Activated CD4-positive, alpha-beta memory T cell treated with anti-CD3 and anti-CD28 coated beads, Interleukin-2, amount 10 ng/mL, durations not matched to agents 7 days and 5 days (primary cell): ENCODE data around the gene DCAF17. TPM values are rescaled to one million over a fixed set of nuclear protein-coding genes. Genes with fewer than 3 reads are reported as not detected.
"Not testable (repeated sequence)": the region's sequence is repeated elsewhere in the genome, so short reads cannot be mapped to it uniquely, and the experiment has no call there.

ENCODE experiments used
- CTCF ChIA-PET: fragments of 350-600 bp; sonication (Branson Sonifier 250); formaldehyde crosslinking; loops from one replicate; lab custom pipeline; 2021; ENCODE audit warnings: antibody characterized with exemption, inconsistent platforms; lab: Charles Lee
- POLR2A ChIA-PET: fragments of 350-600 bp; sonication (Branson Sonifier 250); formaldehyde crosslinking; loops from one replicate; lab custom pipeline; 2021; ENCODE audit warnings: antibody characterized with exemption; lab: Charles Lee
- DNase-seq: peaks from one replicate; pipeline ENCODE4 v3.0.0-alpha.2; 2020
- H3K27ac Mint-ChIP-seq: one replicate; pipeline ENCODE4 v1.8.0; 2021; ENCODE audit warnings: mild to moderate bottlenecking, mixed read lengths
- H3K27me3 Mint-ChIP-seq: one replicate; pipeline ENCODE4 v1.8.0; 2021; ENCODE audit warnings: mixed read lengths
- H3K36me3 Mint-ChIP-seq: one replicate; pipeline ENCODE4 v1.8.0; 2021; ENCODE audit warnings: low read depth, mixed read lengths
- H3K4me1 Mint-ChIP-seq: one replicate; pipeline ENCODE4 v1.8.0; 2021; ENCODE audit warnings: mixed read lengths
- H3K4me3 Mint-ChIP-seq: one replicate; pipeline ENCODE4 v1.8.0; 2021; ENCODE audit warnings: mild to moderate bottlenecking, mixed read lengths
- H3K9me3 Mint-ChIP-seq: one replicate; pipeline ENCODE4 v1.8.0; 2021; ENCODE audit warnings: mixed read lengths
- total RNA-seq, 2 experiments: library from RNA; stranded (reverse); gene quantifications; one replicate each; pipeline ENCODE4 v1.2.3, GENCODE V29; 2021

DCAF17 gene
- total RNA-seq, 2 experiments from 2014 or later = 12.8 to 14.8 TPM

DNA sequence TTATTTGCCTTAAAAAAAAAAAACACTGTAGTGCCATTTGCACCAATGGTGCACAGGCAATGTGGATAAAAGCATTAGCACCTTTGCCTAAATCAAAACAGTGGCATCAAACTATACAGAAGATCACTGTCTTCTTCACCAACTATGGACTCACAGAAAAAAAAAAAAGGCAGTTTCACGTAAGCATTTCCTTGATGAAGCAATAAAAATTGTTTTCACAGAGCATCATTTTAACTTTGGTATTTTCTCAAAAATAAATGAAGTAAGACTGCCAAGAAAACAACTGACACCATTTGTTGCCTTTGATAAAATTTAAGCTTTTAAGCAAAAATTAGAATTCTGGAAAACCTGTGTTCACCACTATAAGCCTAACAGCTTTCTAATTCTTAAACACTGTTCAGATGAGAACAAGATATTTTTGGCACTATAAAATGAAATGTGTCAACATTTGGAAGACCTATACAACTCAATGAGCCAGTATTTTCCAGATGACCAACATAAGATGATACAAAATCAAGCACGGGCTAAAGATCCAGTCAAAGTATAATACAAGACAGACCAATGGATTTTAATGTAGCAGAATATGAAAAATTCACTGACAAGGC is 21.4 kb upstream of the DCAF17 start:
- Mint-ChIP-seq H3K4me1 (peaks cover 12% of the 10 kb centered on the region), H3K4me3 (no peak overlapping the region), H3K27me3 (no peaks in the 10 kb centered on the region), H3K36me3 (peaks cover 2% of the 10 kb centered on the region), H3K27ac (no peak overlapping the region), H3K9me3 (no peaks in the 10 kb centered on the region)
- ChIA-PET POLR2A (no interaction called here), CTCF (interaction anchor here (0.7 kb wide), 1 partner anchor 1225 kb away, joined by 3 read pairs; no protein-coding TSS in a partner anchor)
- no peak for DNase-seq

DNA sequence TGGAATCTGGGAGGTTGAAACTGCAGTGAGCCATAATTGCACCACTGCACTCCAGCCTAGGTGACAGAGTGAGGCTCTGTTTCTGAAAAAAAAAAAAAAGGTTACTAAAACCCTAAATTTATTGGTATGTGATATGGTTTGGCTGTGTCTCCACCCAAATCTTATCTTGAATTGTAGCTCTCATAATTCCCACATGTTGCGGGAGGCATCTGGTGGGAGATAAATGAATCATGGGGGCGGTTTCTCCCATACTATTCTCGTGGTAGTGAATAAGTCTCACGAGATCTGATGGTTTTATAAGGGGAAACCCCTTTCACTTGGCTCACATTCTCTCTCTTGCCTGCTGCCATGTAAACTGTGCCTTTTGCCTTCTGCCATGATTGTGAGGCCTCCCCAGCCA is 19.4 kb upstream of the DCAF17 start:
- H3K27ac Mint-ChIP-seq, H3K27me3 Mint-ChIP-seq, H3K36me3 Mint-ChIP-seq, H3K9me3 Mint-ChIP-seq, H3K4me3 Mint-ChIP-seq, POLR2A ChIA-PET, DNase-seq: not testable (repeated sequence)
- CTCF ChIA-PET = interaction anchor here (0.7 to 2.9 kb wide), 3 partner anchors 163 to 485 kb away, joined by 3 to 20 read pairs (median 3); partner anchors contain the start of gene GORASP2
- peaks cover 12% of the 10 kb centered on the region for H3K4me1 Mint-ChIP-seq

DNA sequence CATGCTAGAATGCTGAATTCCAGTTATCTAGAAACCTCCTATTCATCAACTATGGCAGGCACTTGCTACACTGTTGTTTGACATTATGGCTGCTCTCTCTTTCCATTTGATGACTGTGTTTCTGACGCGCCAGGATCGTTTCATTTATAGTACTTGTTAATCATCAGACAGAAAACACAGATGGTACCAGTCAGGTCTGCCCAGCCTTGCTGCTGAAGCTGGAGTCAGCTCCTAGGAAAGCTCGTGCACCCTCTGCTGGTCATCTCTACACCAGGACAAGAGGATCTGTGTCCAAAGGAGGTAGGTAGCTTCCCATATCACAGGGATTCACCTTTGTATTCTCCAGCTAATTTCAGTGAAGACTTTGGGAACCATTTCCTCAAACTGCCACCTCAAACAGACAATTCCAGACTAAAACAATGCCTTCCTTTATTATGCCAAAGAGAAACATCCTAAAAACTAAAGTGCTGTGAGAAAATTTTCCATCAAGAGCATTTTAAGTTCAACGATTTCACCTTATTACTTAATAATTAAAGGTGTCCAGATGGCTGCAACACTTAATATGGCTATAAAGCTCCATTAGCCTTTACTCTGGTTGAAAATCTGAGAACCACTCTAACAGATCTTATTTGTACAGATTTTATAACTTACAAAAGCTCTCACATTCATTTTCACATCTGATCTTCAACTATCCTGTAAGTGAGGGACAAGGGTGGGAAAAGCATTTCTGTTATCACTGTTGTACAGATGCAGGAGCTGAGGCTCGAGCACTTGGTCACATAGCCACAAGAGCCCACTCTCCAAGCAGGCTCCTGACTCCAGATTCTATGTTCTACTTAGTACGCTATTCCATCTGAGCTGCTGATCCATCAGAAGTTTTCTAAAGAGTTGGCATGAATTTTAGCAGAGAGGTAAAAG is 17.8 kb upstream of the DCAF17 start:
- ChIA-PET CTCF (interaction anchor here (0.7 to 2.9 kb wide), 22 partner anchors 9 to 489 kb away, joined by 3 to 49 read pairs (median 4); partner anchors contain the start of genes DCAF17, GORASP2, METTL8 and TLK1), POLR2A (interaction anchor here (1.4 to 1.6 kb wide), 6 partner anchors 18 to 487 kb away, joined by 3 to 13 read pairs (median 6); partner anchors contain the start of genes DCAF17, GORASP2 and METTL8)
- no peak overlapping the region for H3K4me3 Mint-ChIP-seq
- H3K9me3 Mint-ChIP-seq = no peaks in the 10 kb centered on the region
- peaks cover 15% of the 10 kb centered on the region for H3K4me1 Mint-ChIP-seq
- H3K27me3 Mint-ChIP-seq = no peaks in the 10 kb centered on the region
- peak; percentile 81 for DNase-seq
- H3K27ac Mint-ChIP-seq = no peak overlapping the region
- peaks cover 6% of the 10 kb centered on the region for H3K36me3 Mint-ChIP-seq

DNA sequence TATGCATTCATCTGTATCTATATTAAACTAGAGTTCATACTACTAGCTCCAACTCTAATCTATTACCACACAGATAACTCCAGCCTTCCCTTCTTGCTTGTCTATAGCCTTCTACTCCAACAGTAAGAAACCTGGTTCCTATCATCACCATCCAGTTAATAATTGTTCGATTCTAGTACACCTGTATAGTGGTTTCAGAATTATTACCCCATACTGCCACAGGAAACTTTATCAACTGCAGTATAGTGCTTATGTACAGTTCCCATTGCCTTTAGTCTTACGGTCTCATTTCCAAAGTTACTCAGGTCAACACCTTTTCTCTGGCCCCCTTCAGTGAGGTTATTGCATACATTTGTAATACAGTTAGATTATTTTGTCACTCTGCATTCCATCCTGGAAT is 14.7 kb upstream of the DCAF17 start:
- ChIA-PET CTCF (interaction anchor here (1.7 kb wide), 1 partner anchor 446 kb away, joined by 4 read pairs; no protein-coding TSS in a partner anchor), POLR2A (no interaction called here)
- no peak overlapping the region for H3K4me3 Mint-ChIP-seq
- no peaks in the 10 kb centered on the region for H3K27me3 Mint-ChIP-seq
- peaks cover 19% of the 10 kb centered on the region for H3K9me3 Mint-ChIP-seq
- H3K4me1 Mint-ChIP-seq = peaks cover 15% of the 10 kb centered on the region
- DNase-seq = no peak
- peaks cover 23% of the 10 kb centered on the region for H3K36me3 Mint-ChIP-seq
- H3K27ac Mint-ChIP-seq = no peak overlapping the region

DNA sequence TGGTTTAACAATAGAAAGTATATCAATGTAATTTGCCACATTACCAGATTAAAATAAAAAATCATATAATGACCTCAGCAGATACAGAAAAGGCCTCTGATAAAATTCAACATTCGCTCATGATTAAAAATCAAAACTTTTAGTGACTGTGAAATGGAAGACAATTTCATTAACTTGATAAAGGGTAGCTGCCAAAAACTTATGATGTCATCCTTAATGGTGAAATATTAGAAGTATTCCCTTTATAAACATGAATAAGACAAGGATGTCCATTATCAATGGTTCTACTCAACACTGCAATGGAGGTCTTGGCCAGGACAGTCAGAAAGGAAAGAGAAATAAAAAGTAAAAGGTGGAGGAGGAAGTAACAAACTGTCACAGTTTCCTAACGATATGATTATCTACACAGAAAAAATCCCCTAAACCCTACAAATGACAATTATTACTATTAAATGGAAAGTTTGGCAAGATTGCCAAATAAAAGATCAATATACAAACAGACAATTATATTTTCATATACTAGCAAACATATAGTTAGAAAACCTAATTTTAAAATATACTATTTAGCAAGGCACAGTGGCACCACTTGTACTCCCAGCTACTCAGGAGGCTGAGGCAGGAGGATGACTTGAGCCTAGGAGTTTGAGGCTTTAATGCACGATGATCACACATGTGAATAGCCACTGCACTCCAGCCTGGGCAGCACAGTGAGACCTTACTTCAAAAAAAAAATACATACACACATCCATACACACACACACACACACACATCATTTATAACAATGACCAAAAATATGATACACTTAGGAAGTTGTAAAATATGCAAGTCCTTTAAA is 13.1 kb upstream of the DCAF17 start:
- DNase-seq = no peak
- H3K4me1 Mint-ChIP-seq = peaks cover 12% of the 10 kb centered on the region
- H3K36me3 Mint-ChIP-seq = peaks cover 36% of the 10 kb centered on the region
- no peaks in the 10 kb centered on the region for H3K27me3 Mint-ChIP-seq
- no peak overlapping the region for H3K27ac Mint-ChIP-seq
- H3K4me3 Mint-ChIP-seq = no peak overlapping the region
- ChIA-PET POLR2A (interaction anchor here (1.0 kb wide), 1 partner anchor 13 kb away, joined by 5 read pairs; the partner anchor contains the start of genes DCAF17 and METTL8), CTCF (no interaction called here)
- peaks cover 33% of the 10 kb centered on the region for H3K9me3 Mint-ChIP-seq

DNA sequence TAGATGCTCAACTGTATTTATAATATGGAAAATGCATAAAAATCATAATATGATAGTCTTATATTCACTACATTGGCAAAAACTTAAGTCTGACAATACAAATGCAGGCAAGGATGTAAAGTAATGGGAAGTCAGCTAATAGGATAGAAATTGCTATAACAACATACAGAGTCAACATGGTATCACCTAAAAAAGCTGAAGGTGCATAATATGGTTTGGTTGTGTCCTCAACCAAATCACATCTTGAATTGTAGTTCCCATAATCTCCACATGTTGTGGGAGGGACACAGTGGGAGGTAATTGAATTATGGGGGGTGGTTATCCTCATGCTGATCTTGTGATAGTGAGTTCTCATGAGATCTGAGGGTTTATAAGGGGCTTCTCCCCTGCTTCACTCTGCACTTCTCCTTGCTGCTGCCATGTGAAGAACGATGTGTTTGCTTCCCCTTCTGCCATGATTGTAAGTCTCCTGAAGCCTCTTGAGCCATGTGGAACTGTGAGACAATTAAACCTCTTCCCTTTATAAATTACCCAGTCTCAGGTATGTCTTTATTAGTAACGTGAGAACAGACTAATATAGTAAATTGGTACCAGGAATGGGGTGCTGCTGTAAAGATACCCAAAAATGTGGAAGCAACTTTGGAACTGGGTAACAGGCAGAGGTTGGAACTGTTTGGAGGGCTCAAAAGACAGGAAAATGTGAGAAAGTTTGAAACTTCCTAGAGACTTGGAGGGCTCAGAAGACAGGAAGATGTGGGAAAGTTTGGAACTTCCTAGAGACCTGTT is 11.1 kb upstream of the DCAF17 start:
- H3K4me3 Mint-ChIP-seq, H3K27ac Mint-ChIP-seq, H3K27me3 Mint-ChIP-seq, POLR2A ChIA-PET, CTCF ChIA-PET, DNase-seq: not testable (repeated sequence)
- Mint-ChIP-seq H3K4me1 (peaks cover 10% of the 10 kb centered on the region), H3K36me3 (peaks cover 44% of the 10 kb centered on the region), H3K9me3 (peaks cover 36% of the 10 kb centered on the region)

DNA sequence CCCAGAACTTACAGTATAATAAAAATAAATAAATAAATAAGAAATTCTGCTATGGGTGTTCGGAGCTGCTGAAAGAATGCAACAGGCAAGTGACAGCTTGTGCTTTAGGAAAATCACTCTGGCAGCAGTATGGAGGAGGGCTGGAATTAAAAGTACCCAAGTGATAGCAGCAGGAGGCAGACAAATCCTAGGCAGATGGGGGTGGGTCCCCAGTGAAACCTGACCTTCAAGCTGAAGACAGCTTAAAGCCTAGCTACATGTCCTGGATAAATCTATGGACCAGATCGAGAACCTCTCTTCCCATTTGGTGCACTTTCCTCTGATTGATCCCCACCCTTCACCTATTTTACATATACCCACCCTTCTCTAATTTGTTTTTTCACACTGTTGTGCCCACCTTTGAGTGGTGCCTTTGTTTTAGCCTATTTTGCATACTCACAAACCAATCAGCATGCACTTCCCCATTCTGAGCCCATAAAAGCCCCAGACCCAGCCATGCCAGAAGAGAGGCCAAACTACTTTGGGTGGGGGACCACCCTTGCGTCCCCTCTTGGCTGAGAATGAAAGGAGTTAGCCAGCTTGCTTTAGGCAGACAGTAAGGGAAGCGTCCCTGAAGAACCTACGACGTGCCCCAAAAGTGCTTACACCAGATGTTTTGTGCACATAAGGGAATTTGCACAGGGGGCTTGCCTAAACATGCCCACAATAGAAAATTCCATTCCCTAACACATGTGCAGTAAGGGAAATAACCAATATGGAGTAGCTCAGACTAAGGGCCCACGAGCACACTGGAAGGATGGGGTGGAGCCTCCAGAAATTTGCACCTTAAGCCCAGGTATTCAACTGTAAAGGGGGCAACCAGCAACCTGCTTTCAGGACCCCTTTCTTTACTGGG is 3.3 kb upstream of the DCAF17 start:
- Mint-ChIP-seq H3K27me3 (no peaks in the 10 kb centered on the region), H3K36me3 (peaks cover 27% of the 10 kb centered on the region), H3K4me3 (no peak overlapping the region), H3K27ac (no peak overlapping the region), H3K4me1 (peaks cover 30% of the 10 kb centered on the region), H3K9me3 (peaks cover 15% of the 10 kb centered on the region)
- no peak for DNase-seq
- POLR2A ChIA-PET = interaction anchor here (1.0 kb wide), 1 partner anchor 502 kb away, joined by 4 read pairs; the partner anchor contains the start of gene GORASP2
- CTCF ChIA-PET = interaction anchor here (1.2 kb wide), 1 partner anchor 502 kb away, joined by 4 read pairs; the partner anchor contains the start of gene GORASP2

DNA sequence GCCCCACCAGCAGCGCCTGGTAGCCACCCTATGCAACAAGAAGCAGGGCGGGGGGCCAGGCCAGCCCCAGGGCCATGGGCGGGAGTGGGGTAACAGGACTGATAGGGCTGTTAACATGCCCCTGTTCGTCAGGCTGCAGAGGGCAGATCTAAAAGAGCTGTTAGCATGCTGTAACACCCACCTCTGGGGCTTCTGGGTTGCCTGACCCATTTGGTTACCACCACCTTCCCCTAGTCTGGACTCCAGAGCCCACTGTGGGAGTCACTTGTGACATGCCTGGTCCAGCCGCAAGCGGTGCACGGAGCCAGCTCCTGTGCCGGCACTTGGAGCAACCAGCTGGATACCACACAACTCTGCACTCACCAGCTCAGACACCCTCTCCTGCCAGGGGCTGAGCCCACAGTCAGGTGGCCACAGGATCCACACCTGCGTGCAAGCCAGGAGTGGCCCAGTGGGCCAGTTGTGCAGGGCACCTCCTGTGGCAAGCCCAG is 2.3 kb upstream of the DCAF17 start:
- H3K27ac Mint-ChIP-seq = no peak overlapping the region
- H3K36me3 Mint-ChIP-seq = peaks cover 30% of the 10 kb centered on the region
- H3K27me3 Mint-ChIP-seq = no peaks in the 10 kb centered on the region
- DNase-seq = no peak
- H3K9me3 Mint-ChIP-seq = peaks cover 14% of the 10 kb centered on the region
- no peak overlapping the region for H3K4me3 Mint-ChIP-seq
- POLR2A ChIA-PET = interaction anchor here (1.0 to 3.7 kb wide), 3 partner anchors 269 to 503 kb away, joined by 4 to 32 read pairs (median 12); partner anchors contain the start of gene GORASP2
- H3K4me1 Mint-ChIP-seq = peaks cover 31% of the 10 kb centered on the region
- CTCF ChIA-PET = interaction anchor here (0.7 to 1.6 kb wide), 3 partner anchors 10 to 503 kb away, joined by 3 to 4 read pairs (median 3); partner anchors contain the start of gene GORASP2

DNA sequence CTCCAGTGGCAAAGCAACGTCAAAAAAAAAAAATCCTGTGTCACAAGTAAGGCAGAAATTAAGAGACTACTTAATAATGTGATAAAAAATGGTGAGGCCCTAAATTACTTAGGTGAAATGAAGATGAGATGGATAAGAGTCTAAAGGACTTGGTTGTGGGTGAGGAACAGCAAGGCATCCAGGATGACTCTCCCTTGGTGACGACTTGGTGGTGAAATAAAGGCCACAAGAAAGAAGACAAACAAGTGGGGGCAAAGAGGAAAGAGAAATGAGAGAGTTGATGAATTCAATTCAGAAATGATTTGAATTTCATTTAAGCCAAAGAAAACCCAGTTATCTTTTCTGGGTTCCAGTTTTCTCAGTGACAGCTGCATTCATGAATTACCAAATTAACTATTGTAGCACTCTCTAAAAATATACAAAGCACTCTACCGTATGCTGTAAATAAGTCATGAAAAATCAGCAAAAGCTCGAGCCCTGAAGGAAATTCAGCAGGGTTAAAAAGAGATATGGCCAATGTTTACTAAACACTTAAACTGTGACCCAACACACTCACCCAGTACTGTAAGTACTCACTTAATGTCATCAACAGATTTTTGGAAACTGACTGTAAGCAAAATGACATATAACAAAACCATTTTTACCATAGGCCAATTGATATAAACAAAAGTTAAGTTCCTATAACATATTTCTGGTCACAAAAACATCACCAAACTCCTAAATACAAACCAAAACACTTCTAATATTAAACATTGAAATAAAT is 1.6 kb upstream of the DCAF17 start:
- Mint-ChIP-seq H3K36me3 (peaks cover 30% of the 10 kb centered on the region), H3K4me1 (peaks cover 31% of the 10 kb centered on the region), H3K4me3 (peak overlapping the region; percentile 81), H3K27ac (peak overlapping the region; percentile 96), H3K9me3 (peaks cover 11% of the 10 kb centered on the region), H3K27me3 (no peaks in the 10 kb centered on the region)
- ChIA-PET POLR2A (interaction anchor here (1.0 to 3.7 kb wide), 3 partner anchors 52 to 503 kb away, joined by 3 to 32 read pairs (median 12); partner anchors contain the start of gene GORASP2), CTCF (interaction anchor here (0.9 to 2.5 kb wide), 5 partner anchors 10 to 503 kb away, joined by 3 to 16 read pairs (median 5); partner anchors contain the start of gene GORASP2)
- DNase-seq = no peak
